Keratinocyte (primary cell): Measurements from ENCODE around the gene NCKAP5. TPM values are rescaled to one million over a fixed set of nuclear protein-coding genes. Genes with fewer than 3 reads are reported as not detected.

Source experiments
- DNase-seq: peaks from one replicate; pipeline ENCODE4 v3.0.0-alpha.2; 2011; ENCODE audit warnings: low read depth, missing footprints, low spot score
- FAIRE-seq: peaks from 2 replicates; lab custom pipeline; 2011; peaks lifted over from hg19 to GRCh38; lab: Jason Lieb, UNC
- H2AFZ ChIP-seq: 2 replicates; pipeline ENCODE4 v1.6.0; 2012; ENCODE audit warnings: low read length, control low read depth, inconsistent platforms; ENCODE audit not compliant: control insufficient read depth
- H3K27ac ChIP-seq: 2 replicates; pipeline ENCODE4 v1.5.1; 2011; ENCODE audit warnings: low read length; ENCODE audit not compliant: control insufficient read depth, insufficient read depth
- H3K27me3 ChIP-seq: 3 replicates; pipeline ENCODE4 v1.6.0; 2011; ENCODE audit warnings: low read length; ENCODE audit not compliant: control insufficient read depth, insufficient read depth; ENCODE audit errors: extremely low read depth
- H3K36me3 ChIP-seq, 2 experiments: 2 replicates in 1 of 2; 3 replicates in 1 of 2; pipeline ENCODE4 v1.5.1; 2011; ENCODE audit warnings: low read length in 2 of 2, mild to moderate bottlenecking in 1 of 2; ENCODE audit not compliant: control insufficient read depth in 2 of 2, insufficient read depth in 2 of 2; ENCODE audit errors: extremely low read depth in 1 of 2
- H3K4me1 ChIP-seq: 3 replicates; pipeline ENCODE4 v1.5.1; 2011; ENCODE audit warnings: low read length; ENCODE audit not compliant: control insufficient read depth, insufficient read depth; ENCODE audit errors: extremely low read depth
- H3K4me2 ChIP-seq: 3 replicates; pipeline ENCODE4 v1.6.0; 2011; ENCODE audit warnings: low read depth, low read length; ENCODE audit not compliant: control insufficient read depth, insufficient read depth; ENCODE audit errors: extremely low read depth
- H3K4me3 ChIP-seq, 3 experiments: fragments of 200-600 bp in 1 of 3; sonication (generic) in 1 of 3; 2 replicates in 2 of 3; 3 replicates in 1 of 3; pipeline ENCODE4 v1.5.1; 2011 to 2016; ENCODE audit warnings: low read length in 3 of 3, mild to moderate bottlenecking in 3 of 3, control low read depth in 2 of 3, inconsistent platforms in 1 of 3, low read depth in 1 of 3, mixed read lengths in 1 of 3, mixed run types in 1 of 3, moderate library complexity in 1 of 3; ENCODE audit not compliant: control insufficient read depth in 2 of 3, insufficient read depth in 2 of 3; ENCODE audit errors: extremely low read depth in 1 of 3
- H3K79me2 ChIP-seq: 2 replicates; pipeline ENCODE4 v1.6.0; 2012; ENCODE audit warnings: low read length; ENCODE audit not compliant: control insufficient read depth, insufficient read depth
- H3K9ac ChIP-seq: 3 replicates; pipeline ENCODE4 v1.6.0; 2011; ENCODE audit warnings: low read length; ENCODE audit not compliant: control insufficient read depth, insufficient read depth; ENCODE audit errors: extremely low read depth
- H3K9me1 ChIP-seq: 3 replicates; pipeline ENCODE4 v1.6.0; 2011; ENCODE audit warnings: low read length; ENCODE audit not compliant: control insufficient read depth, insufficient read depth; ENCODE audit errors: extremely low read depth
- H3K9me3 ChIP-seq: 2 replicates; pipeline ENCODE4 v1.5.1; 2012; ENCODE audit warnings: low read depth, low read length; ENCODE audit not compliant: control insufficient read depth
- H4K20me1 ChIP-seq: 3 replicates; pipeline ENCODE4 v1.6.0; 2011; ENCODE audit warnings: low read length; ENCODE audit not compliant: control insufficient read depth, insufficient read depth; ENCODE audit errors: extremely low read depth
- EZH2 ChIP-seq: IDR thresholded peaks from one replicate; pipeline ENCODE4 v1.6.1; 2012; ENCODE audit warnings: inconsistent platforms, mild to moderate bottlenecking, low read length, moderate library complexity
- dilution Hi-C: fragments of 300-500 bp; cut with MboI; formaldehyde crosslinking; loops from one replicate; pipeline ENCODE4 v1.7.0; 2020; ENCODE audit warnings: low sequenced_read_pairs; ENCODE audit not compliant: extremely low pct_ligation_motif_present
- polyA plus RNA-seq, 5 experiments: library from polyadenylated mRNA; depleted of rRNA in 3 of 5; stranded (reverse) in 3 of 5; stranded (forward) in 1 of 5; unstranded in 1 of 5; fragments of >200 nt; gene quantifications; 1 replicate in 1 of 5; 2 replicates in 3 of 5; 3 replicates in 1 of 5; pipeline versions ENCODE4 v1.2.1 to v1.2.3, GENCODE V29; 2011 to 2012; ENCODE audit warnings: missing spikeins in 2 of 5, low read depth in 1 of 5, low replicate concordance in 1 of 5
- TF ChIP-seq, protein P1 (sequence below), 3 experiments: IDR thresholded peaks in 1 of 3; conservative IDR thresholded peaks in 1 of 3; optimal IDR thresholded peaks in 1 of 3; 2 replicates in 2 of 3; 3 replicates in 1 of 3; pipeline versions ENCODE3 to v1.5.1; 2011; ENCODE audit warnings: low read length in 3 of 3, mild to moderate bottlenecking in 3 of 3, moderate library complexity in 2 of 3, control low read depth in 1 of 3, inconsistent platforms in 1 of 3; ENCODE audit not compliant: insufficient read depth in 2 of 3; ENCODE audit errors: extremely low read depth in 1 of 3

NCKAP5 gene
- polyA plus RNA-seq, 1 donor (not counting 4 experiments of a cell fraction or from before 2014, with no cell fraction given) = 3.6 TPM

DNA sequence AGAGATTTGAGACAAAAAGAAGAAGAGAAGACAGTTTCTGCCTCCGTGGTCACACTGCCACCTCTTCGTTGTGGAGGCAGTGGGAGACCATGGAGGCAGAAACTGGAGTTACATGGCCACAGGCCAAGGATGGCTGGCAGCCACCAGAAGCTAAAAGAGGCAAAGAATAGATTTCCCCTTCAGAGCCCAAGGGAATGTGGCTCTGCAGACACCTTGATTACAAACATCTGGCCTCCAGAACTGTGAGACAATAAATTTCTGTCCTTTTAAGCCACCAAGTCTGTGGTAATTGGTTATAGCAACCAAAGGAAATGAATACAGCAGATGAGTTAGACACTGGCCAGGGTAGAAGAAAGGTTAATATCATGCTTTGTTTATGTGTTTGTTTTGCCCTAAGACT, 477.9 kb downstream of the NCKAP5 start:
- dilution Hi-C loops = no loop called here
- Histone ChIP-seq H3K9me3 (no peaks in the 10 kb centered on the region), H3K9me1 (no peaks in the 10 kb centered on the region), H3K4me2 (no peak overlapping the region), H4K20me1 (no peaks in the 10 kb centered on the region), H3K9ac (no peak overlapping the region), H2AFZ (no peak overlapping the region), H3K27me3 (no peaks in the 10 kb centered on the region), H3K4me3 (no peak overlapping the region), H3K4me1 (no peaks in the 10 kb centered on the region), H3K79me2 (no peaks in the 10 kb centered on the region), H3K36me3 (no peaks in the 10 kb centered on the region), H3K27ac (no peak overlapping the region)
- TF ChIP-seq, protein P1, sequence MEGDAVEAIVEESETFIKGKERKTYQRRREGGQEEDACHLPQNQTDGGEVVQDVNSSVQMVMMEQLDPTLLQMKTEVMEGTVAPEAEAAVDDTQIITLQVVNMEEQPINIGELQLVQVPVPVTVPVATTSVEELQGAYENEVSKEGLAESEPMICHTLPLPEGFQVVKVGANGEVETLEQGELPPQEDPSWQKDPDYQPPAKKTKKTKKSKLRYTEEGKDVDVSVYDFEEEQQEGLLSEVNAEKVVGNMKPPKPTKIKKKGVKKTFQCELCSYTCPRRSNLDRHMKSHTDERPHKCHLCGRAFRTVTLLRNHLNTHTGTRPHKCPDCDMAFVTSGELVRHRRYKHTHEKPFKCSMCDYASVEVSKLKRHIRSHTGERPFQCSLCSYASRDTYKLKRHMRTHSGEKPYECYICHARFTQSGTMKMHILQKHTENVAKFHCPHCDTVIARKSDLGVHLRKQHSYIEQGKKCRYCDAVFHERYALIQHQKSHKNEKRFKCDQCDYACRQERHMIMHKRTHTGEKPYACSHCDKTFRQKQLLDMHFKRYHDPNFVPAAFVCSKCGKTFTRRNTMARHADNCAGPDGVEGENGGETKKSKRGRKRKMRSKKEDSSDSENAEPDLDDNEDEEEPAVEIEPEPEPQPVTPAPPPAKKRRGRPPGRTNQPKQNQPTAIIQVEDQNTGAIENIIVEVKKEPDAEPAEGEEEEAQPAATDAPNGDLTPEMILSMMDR (optimal IDR thresholded peaks at IDR 0.05 in 1 of 3, IDR thresholded peaks at IDR 0.05 in 1 of 3, conservative IDR thresholded peaks at IDR 0.05 in 1 of 3; ENCODE audit: extremely low read depth in 1 of 3, insufficient read depth in 2 of 3, low read length in 3 of 3) = no peak
- TF ChIP-seq EZH2 = no peak
- DNase-seq (no peak), FAIRE-seq (no peak)

GRCh38 chr2:133086176-133086575, 482.1 kb downstream of the NCKAP5 start:
- no peak overlapping the region for H2AFZ ChIP-seq
- H3K9me3 ChIP-seq = no peaks in the 10 kb centered on the region
- H3K9me1 ChIP-seq = no peaks in the 10 kb centered on the region
- H3K4me1 ChIP-seq = no peaks in the 10 kb centered on the region
- no peak overlapping the region for H3K9ac ChIP-seq
- DNase-seq (no peak), FAIRE-seq (no peak)
- no peaks in the 10 kb centered on the region for H3K79me2 ChIP-seq
- H4K20me1 ChIP-seq = no peaks in the 10 kb centered on the region
- TF ChIP-seq, protein P1 (optimal IDR thresholded peaks at IDR 0.05 in 1 of 3, IDR thresholded peaks at IDR 0.05 in 1 of 3, conservative IDR thresholded peaks at IDR 0.05 in 1 of 3; ENCODE audit: extremely low read depth in 1 of 3, insufficient read depth in 2 of 3, low read length in 3 of 3) = no peak
- no peak for TF ChIP-seq EZH2
- no peak overlapping the region for H3K4me3 ChIP-seq
- H3K27ac ChIP-seq = no peak overlapping the region
- no peak overlapping the region for H3K4me2 ChIP-seq
- dilution Hi-C loops = no loop called here
- H3K36me3 ChIP-seq = no peaks in the 10 kb centered on the region
- no peaks in the 10 kb centered on the region for H3K27me3 ChIP-seq
